MV-4-11 (cell line): ENCODE data around the gene CSMD2.

ENCODE experiments used
- DNase-seq: peaks from one replicate; lab custom pipeline; 2025; lab: John Stamatoyannopoulos, UW

Gene CSMD2

DNA sequence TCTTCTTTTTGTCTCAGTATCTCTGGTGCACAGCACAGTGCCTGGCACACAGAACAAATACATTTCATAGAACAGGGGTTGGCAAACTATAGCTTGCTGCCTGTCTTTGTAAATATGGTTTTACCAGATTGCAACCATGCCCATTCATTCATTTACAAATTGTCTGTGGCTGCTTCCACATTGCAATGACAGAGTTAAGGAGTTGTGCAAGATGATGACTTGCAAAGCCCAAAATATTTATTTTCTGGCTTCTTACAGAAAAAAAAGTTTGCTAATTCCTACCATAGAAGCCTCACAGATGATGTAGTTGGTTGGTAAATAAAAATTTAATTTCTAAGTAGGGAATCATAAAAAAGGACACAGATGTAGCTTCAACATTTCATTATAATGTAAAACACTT is 312.3 kb downstream of the CSMD2 start:
- no peak for DNase-seq

DNA sequence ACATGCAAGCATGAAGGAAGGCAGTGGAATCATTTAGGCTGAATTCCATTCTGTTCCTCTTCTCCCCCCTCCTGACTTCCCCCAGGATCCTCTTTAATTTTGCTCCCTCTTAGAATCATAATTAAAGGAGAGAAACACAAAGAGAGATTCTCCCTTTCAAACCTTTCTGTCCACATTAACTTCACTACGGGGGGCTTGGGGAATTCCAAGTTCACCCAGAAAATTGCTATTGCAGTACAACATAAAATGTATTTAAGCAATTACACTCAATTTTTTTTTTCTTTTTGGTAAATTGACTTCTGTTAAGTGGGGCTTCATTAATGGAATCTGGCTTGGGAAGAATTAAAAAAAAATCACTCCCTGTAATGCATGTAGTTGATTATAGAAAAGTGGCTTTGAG is 314.5 kb downstream of the CSMD2 start:
- DNase-seq = no peak

DNA sequence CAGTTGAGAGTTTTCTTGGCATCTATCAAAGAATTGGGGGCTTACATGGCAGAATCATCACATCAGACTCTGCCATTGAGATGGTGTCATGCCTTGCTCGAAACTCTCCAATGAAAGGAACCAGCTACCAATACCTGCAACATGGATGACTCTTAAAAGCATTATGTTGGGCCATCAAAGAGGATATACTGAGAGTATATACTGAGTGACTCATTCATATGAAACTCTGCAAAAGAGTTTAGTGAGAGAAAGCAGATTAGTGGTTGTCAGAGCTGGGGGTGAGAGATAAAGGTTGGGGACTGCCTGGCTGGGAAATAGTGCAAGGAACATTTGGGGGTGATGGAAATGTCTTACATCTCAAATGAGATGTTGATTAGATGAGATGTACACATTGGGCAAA is 315.8 kb downstream of the CSMD2 start:
- DNase-seq = no peak

DNA sequence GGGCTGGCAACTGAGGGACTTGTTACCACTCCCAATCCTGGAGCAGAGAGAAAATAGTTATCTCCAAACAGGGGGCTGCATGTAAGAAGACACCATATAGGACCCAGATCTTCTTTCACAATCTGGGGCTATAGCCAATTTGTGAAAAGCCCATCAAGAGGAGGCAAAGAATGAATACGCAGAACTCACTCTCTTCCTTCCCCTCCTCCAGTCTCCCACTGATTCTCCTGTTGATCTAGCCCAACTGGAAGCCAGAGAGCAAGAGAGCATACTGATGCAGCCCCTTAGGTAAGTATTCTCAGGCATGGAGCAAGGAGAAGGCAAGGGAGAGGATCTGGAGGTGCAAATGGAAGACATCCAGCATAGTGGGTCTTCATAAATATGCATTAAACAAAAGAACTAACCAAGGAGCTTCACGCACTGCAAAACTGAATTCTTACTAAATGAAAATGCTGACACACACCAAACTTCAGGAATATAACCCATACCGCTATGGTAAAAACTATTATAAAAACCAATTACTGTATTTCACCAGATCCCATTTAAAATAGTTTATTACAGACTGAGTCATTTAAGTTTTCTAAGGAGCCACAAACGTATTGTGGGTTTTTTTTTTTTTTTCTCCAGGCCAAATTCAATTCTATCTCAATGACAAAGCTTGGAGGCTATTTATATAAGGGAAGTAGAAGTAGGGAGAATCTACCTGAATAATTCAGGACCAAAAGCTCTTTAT is 316.7 kb downstream of the CSMD2 start:
- DNase-seq = no peak

DNA sequence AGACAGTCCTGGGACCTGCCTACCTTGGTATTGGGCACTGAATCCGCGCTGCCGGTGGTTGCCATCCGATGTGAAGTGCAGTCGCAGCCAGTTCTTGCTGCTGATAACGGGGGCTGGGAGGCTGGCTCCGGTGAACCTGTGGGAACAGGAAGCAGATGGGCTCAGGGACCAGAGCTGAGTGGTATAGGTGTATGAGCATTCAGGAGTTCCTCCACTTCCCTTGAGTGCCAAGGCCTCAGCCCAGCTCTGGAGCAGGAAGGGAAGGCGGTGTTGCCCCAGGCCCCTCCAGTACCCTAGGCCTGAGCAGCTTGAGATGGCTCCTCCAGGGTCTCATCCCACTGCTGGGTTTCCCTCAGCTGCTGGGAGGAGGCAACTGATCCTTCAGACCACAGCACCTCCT is 318.2 kb downstream of the CSMD2 start:
- DNase-seq = no peak

DNA sequence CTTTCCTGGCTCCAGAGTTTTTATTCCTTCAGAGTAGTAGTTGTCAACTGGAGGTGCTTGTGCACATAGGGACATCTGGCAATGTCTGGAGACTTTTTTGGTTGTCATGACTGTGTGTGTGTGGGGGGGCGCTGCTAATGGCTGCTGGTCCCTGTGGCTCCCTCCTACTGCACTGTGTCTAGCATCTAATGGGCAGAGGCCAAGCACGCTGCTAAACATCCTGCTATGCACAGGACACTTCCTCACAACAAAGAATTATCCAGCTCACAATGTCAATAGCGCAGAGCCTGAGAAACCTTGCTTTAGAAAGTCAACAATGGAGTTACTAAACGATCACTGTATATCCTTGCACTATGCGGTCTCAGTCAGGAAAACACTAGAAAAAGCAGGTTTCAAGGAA is 320.9 kb downstream of the CSMD2 start:
- DNase-seq = no peak

DNA sequence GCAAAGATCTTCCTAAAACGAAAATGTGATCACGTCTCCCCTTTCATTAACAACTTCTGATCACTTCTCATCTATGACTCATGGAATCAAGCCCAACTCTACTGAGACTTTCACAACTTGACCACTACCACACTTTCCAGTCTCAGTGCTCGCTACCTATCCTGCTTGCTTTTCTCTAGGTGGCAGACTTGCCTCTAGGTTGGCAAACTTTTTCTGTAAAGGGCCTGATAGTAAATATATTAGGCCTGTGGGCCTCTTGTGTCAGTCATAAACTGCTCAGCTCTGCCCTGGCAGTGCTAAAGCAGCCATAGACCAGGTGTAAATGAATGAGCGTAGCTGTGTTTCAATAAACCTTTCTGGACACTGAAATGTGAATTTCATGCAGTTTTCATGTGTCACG is 322.7 kb downstream of the CSMD2 start:
- no peak for DNase-seq

DNA sequence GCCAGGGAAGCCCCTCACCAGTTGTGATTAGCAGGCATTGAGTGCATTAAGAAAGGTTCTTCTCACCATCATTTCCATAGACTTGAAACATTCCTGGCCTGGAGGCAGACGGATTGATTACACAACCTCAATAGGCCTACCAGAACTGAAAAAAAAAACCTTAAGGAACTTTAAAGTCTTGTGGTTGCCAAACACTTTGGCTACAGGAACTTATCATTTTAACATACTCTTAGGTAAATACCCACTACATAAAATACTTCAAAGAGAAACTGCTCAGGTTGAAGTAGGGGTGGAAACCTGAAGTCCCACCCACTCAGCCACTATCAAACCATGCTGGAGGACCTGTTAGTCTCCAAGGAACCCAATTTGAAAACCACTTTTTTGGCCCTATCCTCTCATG is 323.5 kb downstream of the CSMD2 start:
- DNase-seq = no peak

DNA sequence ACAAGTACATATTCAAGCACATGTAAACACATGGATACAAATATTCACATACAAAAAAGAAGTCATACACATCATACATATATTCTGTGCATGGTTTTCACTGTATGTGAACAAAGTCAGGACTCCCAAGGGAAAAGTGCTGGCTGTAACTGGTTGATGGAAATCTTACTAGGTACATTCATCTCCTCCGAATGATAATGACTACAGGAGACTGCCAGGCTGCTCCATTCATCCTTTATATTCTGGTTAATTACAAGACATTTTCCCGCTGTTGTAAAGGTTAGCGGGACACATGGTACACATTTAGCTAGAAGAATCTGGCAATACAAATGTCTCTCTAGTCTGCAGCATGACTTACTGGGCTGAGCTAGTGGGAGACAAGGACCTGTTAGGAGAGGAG is 327.4 kb downstream of the CSMD2 start:
- DNase-seq = no peak

DNA sequence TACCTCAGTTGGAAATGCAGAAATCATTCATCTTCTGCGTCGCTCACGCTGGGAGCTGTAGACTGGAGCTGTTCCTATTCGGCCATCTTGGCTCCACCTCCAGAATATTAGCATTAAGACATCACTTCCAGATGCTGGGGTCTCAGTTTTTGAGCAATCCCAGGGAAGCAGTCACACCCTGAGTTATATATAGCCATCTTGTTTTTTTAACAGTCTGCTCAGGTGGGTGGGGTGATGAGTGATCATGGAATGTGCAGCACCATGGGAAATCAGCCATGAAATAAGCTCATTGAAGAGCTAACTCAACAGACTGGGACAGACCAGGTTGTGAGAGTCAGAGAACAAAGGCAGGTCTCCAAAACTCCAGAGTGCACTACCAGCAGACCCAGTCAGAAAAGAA is 328.1 kb downstream of the CSMD2 start:
- no peak for DNase-seq

DNA sequence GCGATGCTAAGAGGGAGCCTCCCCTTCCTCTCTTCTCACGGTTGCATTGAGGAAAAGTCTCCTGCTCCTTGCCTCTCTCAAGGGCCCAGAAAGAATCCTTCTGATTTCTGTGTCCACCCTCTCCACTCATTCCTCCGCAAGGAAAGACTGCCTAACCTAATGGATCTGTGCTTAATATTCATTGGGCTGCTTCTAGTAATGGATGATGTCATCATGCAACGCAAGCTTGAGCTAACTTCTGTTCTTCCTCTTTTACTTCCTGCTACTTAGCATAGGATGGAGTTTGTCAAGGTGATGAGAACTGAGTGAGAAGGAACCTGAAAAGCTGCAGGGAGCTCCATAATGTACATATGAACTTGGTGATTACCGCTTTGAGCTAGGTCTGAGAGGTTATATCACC is 336.4 kb downstream of the CSMD2 start:
- DNase-seq = no peak

DNA sequence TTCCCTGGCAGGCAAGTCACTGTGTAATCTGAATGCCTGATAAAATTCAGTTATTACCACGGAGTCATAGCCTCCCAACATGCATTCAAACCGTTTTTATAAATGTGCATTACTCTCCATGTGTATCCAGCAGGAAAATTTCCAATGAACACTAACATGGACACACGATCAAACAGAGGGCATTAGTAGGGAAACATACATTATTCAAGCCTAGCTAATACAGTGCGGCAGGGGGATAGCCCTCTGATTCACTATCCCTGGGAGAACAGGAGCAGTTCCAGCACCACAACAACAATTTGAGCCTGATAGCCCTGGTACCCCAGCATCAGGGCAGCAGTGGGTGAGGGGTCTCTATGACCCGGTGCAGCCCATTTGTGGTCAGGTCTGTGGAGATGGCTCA is 337.0 kb downstream of the CSMD2 start:
- DNase-seq = no peak

DNA sequence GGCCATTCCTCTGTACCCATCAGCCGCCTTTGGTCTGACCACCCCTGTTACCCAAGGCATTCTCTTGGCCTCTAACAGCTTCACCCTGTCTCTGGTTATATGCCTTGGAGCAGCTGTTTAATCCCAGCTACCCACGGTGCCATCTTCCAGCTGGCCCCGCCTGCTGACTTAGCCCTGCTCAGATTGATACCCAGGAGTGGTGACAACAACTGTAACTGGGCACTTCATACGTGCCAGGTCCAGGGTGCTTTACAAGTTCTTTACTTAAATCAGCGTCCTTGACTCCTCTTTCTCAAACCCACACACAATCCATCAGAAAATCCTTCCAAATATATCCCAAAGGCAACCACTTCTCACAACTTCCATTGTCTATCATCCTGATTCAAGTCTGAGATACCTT is 338.3 kb downstream of the CSMD2 start:
- DNase-seq = no peak

DNA sequence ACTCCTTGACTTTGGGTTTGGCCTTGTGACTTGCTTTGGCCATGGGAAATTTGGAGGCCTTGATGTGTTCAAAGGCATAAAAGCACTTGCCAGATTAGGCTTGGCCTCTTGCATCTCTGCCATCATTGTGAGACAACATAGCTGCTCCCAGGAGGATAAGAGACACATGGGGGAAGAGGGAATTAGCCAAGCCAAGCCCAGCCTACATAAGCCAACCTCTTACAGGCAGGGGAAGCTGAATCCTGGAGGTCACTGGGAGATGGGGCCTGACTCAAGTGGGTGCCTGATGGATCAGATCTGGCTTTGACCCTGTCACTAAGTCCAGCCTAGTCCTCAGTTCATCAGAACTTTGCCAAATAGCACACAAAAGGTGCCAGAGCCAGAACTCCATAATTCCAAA is 338.7 kb downstream of the CSMD2 start:
- DNase-seq = no peak

DNA sequence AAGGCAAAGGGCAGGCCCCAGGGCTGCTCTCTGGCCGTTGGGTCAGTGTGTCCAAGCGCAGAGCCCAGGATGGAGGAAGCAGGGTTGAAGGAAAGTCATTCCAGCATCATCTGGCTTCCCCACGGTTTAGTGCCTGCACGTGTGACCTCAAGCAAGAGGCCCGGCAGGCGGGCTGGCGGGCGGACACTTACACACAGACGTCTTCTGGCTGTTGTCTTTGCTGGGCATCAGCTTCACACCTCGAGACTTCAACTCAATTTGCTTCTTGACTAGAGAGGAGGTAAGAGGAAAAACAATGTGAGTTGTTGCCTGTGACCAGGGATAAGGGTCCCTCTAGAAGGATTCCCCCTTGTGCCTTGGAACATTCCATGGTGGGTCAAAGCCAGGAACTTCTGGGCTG is 339.5 kb downstream of the CSMD2 start:
- no peak for DNase-seq

DNA sequence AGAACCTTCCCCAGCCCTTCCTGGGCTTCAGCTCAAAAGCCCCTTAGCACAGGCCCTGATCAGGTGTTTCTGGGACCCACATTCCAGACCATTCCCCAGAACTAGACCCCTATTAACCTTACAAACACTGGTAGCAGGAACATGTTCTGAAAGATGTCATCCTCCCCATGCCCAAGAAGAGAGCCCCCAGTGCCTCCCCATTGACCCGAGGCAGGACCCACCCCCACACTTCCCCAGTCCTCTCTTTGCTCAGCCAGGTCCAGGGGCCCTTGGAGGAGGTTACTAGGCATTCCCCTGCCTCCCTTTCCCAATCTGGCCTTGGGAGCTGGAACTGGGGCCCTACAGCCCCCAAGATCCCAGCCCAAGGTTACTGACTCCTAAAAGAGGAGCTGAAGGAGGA is 340.1 kb downstream of the CSMD2 start:
- no peak for DNase-seq

DNA sequence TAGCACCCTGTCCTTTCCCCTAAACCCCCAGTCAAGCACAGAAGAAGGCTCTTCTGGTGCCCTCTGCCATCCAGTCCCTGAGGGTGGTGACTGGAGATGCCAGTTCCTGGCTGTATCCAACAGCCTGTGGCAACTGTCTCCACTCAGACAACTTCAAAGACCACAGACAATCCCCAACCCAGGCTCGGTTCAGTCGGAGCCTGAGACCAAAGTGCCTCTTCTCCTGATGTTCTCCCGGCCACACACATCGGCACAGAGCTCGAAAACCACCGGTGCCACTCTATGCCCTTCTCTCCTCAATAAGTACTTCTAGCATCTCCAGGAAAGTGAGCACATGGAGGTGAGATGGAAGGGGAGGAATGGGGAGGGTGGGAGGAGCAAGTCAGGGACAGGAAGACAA is 340.7 kb downstream of the CSMD2 start:
- DNase-seq = no peak

DNA sequence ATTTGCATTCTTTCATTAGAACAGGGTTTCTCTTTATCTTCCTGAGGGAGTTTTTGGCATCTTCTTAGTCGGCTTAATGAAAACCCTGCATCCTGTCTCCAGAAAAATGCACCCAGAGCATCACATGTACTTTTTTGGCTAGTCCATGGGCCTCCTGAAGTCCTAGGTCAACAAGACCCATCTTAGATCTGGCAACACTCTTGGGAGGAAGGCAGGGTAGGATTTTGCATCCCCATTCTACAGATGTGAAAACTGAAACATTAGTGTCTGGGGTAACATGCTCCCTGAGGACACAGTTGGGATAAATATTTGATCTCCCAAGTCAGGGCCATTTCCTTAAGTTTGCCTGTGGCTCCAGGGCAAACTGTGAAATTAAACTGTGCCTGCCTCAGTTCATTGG is 341.2 kb downstream of the CSMD2 start:
- DNase-seq = no peak

DNA sequence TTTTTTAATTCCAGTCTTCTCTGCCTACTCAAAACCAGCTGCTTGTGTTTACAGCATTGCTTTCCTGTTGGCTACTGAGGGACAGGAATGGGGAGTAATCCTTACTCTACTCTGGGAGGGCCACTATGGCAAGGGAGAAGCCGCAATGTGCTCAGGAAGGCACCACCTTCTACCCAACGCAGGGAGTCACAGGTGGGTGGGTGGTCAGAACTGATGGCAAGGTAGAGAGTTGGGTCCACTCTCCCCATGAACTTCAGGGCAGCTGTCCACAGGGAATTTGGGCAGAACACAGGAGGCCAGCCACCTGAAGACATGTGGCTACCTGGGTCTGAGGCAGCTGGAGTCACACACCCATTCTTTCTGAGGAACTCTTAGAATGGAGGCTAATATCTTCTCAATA is 341.6 kb downstream of the CSMD2 start:
- no peak for DNase-seq

DNA sequence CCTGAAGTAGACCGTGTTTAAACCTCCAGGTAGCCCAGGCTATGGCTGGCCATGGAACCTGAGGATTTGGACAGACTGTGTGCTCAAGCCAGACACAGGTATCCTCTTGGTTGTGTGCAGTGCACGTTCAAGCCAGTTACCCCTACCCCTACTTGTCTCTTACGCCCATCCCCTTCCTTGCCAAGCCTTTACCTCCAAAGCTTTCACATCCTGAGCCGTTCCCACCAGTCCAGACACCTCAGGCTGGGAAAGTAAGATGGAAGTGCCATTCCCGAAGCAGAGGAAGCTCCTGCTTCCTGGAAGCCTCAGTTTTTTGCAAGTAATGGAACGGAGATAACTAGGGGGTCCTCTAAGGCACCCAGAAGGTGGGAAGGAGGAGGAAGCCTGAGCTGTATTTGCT is 342.6 kb downstream of the CSMD2 start:
- DNase-seq = no peak

DNA sequence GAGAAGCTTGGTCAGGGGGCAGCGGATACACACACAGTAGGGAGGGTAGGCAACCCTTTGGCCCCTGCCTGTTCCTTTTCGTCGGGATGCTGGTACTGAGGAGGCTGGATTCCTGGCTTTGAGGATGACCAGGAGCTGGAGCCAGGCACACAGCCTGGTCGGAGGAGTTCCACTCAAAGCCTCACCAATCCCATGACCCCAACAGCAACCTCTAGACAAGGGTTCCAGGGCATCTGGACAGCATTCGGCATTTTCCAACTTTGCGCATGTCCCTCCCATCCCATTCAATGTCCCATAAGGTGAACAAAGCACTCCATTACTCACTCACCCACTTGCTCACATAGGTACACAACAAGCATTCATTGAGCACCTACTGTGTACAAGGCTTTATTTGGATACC is 343.7 kb downstream of the CSMD2 start:
- no peak for DNase-seq

DNA sequence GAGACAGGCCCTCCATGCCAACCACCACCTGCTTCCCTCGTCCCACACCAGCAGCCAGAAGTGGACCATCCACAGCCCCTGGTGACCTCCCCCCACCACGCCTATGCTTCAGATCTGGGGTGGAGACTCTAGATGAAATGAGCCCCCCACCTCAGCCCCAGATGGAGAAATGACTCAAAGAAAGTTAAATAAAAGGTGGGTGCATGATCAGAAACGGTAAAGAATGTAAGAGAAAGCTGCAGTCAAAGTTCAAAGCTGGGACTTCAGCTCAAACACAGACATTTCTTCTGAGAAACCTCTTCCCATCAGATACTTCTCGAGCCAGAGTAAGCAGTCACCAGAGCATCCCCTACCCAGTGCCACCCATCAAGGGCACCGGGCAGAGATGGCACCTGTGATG is 344.2 kb downstream of the CSMD2 start:
- no peak for DNase-seq

DNA sequence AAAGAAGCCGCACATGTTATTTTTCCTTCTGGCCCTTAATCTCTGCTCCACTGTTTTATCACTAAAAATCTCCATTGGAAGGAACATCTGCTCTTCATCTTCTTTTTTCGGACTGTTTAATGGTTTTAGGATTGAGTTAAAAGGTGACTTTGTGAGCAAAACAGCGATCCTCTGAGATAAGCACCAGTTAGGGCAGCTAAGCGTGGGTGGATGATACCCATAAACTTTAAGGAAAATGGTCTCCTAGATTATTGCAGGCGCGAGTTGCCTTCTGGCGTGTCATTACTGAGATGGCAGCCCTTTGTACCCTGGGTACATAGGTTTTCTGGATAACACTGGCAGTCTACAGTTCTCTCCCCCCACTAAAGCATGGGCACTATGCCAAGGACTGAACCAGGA is 345.1 kb downstream of the CSMD2 start:
- DNase-seq = no peak

DNA sequence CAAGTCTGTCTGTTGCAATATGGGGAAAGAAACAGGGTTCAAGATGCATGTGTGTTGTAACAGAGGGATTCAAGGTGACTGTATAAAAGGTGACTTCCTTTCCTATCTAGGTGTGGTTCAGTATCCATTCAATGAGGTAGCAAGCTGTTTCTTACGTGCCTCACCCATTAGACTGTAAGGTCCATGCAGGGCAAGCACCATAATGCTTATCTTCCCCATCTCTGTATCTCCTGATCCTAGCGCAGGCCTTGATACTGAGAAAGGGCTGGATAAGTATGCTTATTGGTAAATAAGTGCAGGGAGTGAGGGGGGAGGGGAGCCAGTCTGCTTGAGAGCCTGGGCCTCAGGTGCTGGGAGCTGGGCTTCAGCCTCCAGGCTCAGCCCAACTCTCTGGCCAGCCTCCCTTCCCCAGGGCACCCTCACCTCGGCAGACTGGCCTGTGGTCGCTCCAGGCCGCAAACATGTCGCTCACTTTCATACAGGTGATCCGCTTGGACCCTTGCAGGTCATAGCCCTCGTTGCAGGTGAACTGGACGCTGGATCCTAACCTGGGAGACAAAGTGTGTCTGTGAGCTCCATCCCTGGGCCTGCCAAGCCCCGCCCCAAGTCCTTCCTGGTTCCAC is 345.6 kb downstream of the CSMD2 start:
- DNase-seq = no peak
